Endothelial cell of umbilical vein (primary cell): ENCODE results near the gene KDM3A.

Experiments used
- CTCF ChIP-seq, 2 donors: IDR thresholded peaks; 1 replicate in 1 of 2; 2 replicates in 1 of 2; pipeline ENCODE4 v1.5.1; 2011; ENCODE audit warnings: low read length in 2 of 2, mild to moderate bottlenecking in 2 of 2, moderate library complexity in 2 of 2, control low read depth in 1 of 2, inconsistent platforms in 1 of 2, low read depth in 1 of 2; ENCODE audit not compliant: insufficient read depth in 1 of 2; ENCODE audit errors: extremely low read depth in 1 of 2
- EZH2 ChIP-seq: IDR thresholded peaks from 2 replicates; pipeline ENCODE4 v1.6.1; 2012; ENCODE audit warnings: borderline replicate concordance, low read depth, mild to moderate bottlenecking, moderate library complexity, low read length, inconsistent platforms; ENCODE audit not compliant: severe bottlenecking
- FOS ChIP-seq: IDR thresholded peaks from 2 replicates; pipeline ENCODE4 v1.6.1; 2011; ENCODE audit warnings: mild to moderate bottlenecking, low read length, moderate library complexity, borderline replicate concordance; ENCODE audit not compliant: insufficient read depth
- GATA2 ChIP-seq: IDR thresholded peaks from 2 replicates; pipeline ENCODE4 v1.7.0; 2011; ENCODE audit warnings: low read depth, mild to moderate bottlenecking, moderate library complexity, mixed read lengths, low read length; ENCODE audit not compliant: insufficient read length, insufficient read depth
- JUN ChIP-seq: IDR thresholded peaks from 2 replicates; pipeline ENCODE4 v1.6.1; 2011; ENCODE audit warnings: borderline replicate concordance, low read depth; ENCODE audit not compliant: insufficient read length, insufficient read depth
- MAX ChIP-seq: IDR thresholded peaks from 2 replicates; pipeline ENCODE4 v1.6.1; 2011; ENCODE audit not compliant: insufficient read depth, insufficient read length
- POLR2A ChIP-seq: IDR thresholded peaks from 2 replicates; pipeline ENCODE4 v1.6.1; 2012; ENCODE audit warnings: low read depth, mild to moderate bottlenecking, control low read depth, low read length
- POLR2AphosphoS5 ChIP-seq: IDR thresholded peaks from 2 replicates; pipeline ENCODE4 v1.6.1; 2012; ENCODE audit warnings: low read depth, mild to moderate bottlenecking, control low read depth, low read length, moderate library complexity; ENCODE audit not compliant: insufficient read depth

DNA sequence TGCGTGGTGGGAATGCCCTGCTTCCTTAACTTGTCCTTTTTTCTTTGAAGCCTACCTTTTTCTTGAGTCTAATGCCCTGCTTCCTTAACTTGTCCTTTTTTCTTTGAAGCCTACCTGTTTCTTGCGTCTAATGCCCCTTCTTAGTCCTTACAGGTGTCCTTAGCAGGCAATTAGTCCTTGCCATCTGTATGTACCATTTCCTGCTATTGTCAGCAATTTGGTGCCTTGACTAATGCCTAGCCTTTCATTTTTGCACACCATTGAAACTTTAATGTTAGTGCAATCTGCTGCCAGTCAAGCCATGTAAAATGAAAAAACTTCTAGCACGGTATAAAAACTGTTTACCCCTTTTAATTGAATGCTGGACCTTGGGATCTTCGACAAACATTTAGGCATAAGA, 4.3 kb downstream of the KDM3A start:
- TF ChIP-seq CTCF (IDR thresholded peaks at IDR 0.05; ENCODE audit: extremely low read depth in 1 of 2, insufficient read depth in 1 of 2, low read depth in 1 of 2, low read length in 2 of 2) (no peak), POLR2A (no peak), GATA2 (no peak), MAX (no peak), POLR2AphosphoS5 (no peak), EZH2 (no peak), JUN (no peak), FOS (no peak)
